NCI-H2227 (cell line): ENCODE results near the gene ACAP2.
A peak's percentile ranks its signal among the peaks of the same experiment; 100 is the strongest.
"Not testable (repeated sequence)": the region's sequence is repeated elsewhere in the genome, so short reads cannot be mapped to it uniquely, and the experiment has no call there.

Source experiments
- DNase-seq: peaks from one replicate; lab custom pipeline; 2025; ENCODE audit not compliant: unreplicated experiment; lab: John Stamatoyannopoulos, UW

Gene ACAP2

DNA sequence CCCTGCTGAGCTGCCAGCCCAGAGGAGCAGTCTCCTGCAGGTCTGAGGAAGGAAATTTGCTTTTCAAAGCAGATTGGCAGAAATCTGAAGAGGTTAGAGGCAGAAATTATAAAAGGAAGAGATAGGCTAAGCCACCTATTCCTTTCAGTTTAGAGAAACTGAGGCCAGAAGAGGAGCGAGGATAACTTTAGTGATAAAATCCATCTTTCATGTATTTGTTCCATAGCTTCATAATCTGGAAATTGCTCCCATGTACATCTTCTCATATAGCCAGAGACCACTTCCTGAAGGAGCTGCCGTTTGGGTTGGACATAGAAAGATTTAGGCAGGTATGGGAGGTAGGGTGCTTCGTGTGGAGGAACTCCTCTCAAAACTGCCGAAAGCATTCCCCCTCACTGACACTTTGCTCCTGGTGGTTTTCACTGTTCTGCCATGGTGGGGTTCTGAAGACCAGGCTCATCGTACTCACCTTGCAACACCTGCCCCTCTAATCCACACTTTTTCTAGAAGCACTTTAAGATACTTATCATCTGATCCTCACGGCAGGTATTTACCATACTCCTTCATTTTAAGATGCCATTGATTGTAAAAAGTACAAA is 670 bp upstream of the ACAP2 start:
- peak; percentile 52 for DNase-seq

DNA sequence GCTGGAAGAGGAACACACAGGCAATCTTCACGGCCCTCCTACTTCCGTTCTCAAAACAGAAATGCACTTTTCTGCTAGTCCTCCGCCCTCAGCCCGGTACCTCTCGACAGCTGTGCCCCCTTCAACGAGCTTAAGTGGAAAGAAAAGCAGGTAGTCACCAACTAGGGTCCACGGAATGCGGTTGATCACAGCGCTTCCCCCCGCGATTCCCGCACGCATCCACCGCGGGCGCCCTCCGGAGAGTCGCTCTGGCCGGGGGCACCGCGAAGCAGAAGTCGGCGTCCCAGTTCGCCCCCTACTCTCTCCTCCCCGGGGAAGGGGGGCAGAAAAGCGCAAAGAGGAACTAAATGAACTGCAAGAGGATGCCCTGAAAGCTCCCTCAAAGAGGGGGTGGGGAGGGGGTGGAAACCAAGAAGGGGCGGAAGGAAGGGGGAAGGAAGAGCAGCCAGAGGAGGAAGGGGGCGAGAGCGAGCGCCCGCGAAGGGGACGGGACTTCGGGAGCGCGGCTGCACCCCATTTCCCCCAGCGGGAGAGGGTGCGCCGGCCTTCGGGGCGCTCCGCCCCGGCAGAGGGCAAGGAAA is 738 bp downstream of the ACAP2 start:
- peak; percentile 51 for DNase-seq

DNA sequence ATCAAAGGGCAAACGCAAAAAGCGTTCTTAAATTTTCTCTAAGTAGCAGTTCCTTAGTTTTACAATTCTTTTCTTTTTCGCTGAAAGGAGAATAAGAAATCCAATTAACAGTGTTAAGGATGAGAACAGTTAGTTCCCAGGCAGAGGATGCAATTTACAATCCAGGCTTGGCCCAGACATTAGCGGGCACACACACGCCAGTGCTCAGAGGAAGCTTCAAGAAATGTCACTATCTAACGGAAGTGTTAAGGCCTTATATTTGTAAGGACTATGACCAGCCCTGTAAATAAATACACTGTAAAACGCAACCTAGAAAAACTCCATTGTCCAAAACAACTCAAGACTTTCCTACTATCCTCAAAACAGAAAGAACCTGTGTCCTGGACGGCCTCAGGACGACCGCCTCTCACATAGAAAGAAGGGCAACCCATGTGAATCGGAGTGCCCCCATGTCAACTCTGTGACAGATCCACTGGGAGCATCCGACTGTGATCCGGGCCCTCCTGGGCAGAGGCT is 1.3 kb downstream of the ACAP2 start:
- no peak for DNase-seq

DNA sequence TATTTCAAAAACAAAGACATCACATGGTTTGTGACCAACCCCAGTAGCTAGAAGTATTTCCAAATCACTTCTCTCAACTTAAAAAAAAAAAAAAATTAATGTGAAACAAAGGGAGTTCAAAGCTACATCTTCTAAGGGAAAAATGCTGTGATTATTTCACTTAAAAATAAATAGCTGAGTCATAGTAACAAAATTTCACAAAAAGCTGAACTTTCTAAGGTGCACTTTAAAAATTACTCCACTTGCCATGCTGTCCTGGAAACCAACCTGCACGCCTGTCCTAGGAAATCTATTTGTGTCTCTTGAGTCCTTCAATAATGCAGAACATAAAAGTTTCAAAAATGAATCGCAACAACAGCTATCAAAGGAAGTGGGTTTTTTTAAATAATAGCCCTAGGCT is 1.8 kb downstream of the ACAP2 start:
- DNase-seq: no peak

DNA sequence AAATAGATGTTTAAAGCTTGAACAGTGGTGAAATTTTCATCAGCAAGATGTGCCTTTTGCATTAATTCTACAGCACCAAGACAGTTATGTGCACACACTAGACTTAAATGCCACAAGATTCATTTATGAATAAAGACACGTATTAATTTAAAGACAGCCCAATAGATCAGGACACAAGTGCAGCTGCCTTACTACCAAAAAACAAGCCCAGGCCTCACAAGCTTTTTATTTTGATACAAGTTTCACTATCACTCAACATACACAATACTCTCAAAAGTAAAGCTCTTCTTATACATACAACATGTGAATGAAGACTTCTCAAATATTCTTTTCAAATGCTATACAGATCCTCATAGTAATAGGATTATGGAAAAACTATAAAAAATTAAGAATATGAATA is 2.4 kb downstream of the ACAP2 start:
- no peak for DNase-seq

DNA sequence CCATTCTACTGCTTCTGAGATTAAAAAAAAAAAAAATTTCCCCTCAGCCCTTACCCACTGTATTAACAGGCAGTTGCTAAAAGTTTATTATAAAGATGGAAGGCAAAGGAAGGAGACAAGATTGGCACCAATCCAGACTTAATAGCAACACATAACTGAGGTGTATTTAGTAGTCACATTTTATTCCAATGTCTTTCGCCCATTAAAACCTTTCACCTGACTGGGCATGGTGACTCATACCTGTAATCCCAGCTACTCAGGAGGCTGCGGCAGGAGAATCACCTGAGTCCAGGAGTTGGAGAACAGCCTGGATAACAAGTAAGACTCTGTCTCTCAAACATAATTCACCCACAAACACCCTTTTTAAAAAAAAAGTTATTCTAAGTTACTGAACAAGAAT is 4.4 kb downstream of the ACAP2 start:
- DNase-seq: no peak

DNA sequence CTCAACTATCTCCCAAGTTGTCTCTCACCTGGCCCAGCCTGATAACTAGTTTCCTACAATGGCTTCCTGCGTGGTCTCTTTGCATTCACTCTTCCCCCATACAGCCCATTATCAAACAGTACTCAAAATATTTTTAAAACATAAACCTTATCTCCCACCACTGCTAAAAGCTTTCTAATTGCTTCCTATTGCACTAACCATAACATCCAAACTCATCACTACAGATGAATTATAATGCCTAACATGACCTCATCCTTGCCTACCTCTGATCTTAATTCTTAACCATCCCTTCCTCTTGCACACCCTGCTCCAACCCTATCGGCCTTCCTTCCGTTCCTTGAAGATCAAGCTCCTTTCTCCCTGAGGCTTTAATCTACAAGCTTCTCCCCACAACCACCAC is 17.0 kb downstream of the ACAP2 start:
- DNase-seq: no peak

DNA sequence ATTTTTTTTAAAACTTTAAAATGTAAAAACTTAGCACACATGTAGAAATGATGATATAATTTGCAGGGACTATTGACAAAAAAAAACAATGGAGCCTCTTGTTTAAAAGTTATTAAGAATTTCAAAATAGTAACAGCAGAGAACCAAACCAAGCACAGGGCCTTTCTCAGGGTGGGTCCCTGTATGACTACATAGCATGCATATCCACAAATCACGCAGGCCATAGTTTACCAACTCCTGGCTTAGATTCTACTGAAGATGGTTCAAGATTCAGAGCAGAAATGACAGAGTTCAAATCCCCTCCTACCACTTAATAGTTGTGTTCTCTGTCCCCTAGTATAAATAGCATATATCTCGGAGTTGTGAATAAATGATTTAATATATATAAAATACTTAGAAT is 19.0 kb downstream of the ACAP2 start:
- DNase-seq: no peak

DNA sequence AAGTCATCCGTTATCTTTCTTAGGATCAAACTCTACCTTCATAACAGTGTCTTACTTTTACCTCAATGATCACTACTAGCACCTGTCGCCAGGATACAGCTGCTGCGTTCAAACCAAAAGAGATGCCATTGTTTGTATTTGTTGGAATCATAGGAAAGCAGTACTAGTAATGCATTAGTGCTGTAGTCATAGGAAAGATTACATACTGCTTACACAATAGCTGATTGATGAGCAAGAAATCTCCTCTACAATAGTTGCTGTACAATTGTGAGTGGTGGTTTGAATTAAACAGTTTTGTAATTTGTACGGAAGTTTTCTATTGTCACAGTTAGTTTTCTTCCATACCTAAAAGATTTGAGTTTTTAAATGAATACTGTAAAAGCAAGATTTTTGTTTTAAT is 21.4 kb downstream of the ACAP2 start:
- DNase-seq: no peak

DNA sequence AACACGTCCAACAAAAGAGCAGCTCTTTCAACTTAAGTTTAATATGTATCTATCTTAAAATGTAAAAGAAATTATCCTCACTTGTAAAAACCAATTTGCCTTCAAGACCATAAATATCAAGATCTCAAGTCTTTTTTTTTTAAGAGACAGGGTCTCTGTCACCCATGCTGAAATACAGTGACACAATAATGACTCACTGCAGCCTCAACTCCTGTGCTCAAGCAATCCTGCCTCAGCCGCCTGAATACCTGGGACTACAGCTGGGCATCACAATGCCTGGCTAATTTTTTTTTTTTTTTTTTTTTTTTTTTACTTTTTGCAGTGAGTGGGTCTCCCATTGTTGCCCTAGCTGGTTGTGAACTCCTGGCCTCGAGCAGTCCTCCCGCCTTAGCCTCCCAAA is 26.0 kb downstream of the ACAP2 start:
- DNase-seq: no peak

DNA sequence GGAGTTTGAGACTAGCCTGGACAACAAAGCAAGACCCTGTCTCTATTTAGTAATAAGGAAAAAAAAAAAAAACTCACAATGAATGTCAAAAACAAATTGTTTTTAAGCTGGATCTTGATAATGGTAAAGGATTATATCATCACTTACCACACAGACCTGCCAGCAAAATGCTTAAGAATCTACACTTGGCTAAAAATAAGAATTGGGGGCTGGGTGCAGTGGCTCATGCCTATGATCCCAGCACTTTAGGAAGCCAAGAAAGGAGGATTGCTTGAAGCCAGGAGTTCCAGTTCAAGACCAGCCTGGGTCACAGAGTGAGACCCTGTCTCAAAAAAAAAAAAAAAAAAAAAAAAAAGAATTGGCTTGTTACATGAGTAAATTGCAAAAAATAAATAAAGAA is 31.0 kb downstream of the ACAP2 start:
- no peak for DNase-seq

DNA sequence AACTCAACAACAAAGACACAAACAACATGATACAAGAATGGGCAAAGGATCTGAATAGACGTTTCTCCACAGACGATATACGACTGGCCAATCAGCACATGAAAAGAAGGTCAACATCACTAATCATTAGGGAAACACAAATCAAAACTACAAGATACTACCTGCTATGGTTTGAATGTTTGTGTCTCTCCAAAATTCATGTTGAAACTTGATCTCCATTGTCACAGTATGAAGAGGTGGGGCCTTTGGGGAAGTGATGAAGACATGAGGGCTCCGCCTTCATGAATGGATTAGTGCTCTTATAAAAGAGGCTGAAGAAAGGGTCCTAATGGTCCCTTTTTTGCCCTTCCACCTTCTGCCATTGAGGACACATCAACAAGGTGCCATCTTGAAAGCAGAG is 32.3 kb downstream of the ACAP2 start:
- no peak for DNase-seq

DNA sequence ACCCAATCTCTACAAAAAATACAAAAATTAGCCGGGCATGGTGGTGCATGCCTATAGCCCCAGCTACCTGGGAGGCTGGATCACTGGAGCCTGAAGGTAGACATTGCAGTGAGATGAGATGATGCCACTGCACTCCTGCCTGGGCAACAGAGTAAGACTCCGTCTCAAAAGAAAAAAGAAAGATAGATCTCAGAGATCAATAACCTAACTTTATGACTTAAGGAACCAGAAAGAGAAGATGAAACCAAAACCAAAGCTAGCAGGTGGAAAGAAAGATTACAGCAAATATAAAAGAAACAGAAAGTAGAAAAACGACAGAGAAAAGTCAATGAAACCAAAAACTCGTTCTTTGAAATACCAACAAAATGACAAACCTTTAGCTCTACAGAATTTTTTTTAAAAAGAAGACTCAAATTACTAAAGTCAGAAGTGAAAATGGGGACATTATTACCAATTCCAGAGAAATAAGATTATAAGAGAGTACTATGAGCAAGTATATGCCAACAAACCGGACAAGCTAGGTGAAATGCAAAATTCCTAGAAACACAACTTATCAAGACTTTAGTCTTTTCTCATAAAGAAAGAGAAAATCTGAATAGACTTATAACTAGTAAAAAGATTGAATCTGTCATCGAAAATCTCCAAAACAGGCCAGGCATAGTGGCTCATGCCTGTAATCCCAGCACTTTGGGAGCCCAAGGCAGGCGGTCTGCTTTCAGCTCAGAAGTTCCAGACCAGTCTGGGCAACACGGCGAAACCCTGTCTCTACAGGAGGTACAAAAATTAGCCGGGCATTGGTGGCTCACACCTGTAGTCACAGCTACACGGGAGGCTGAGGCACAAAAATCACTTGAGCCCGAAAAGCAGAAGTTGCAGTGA is 35.0 kb downstream of the ACAP2 start:
- no peak for DNase-seq

DNA sequence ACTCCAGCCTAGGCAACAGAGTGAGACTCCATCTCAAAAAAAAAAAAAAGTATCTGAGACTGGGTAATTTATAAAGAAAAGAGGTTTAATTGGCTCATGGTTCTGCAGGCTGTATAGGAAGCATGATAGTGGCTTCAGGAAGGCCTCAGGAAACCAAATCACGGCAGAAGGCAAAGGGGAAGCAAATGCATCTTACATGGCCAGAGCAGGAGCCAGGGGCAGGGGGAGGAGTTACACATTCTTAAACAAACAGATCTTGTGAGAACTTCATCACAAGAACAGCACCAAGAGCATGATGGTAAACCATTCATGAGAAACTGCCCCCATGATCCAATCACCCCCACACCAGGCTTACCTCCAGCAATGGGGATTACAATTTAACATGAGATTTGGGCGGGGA is 37.2 kb downstream of the ACAP2 start:
- no peak for DNase-seq

DNA sequence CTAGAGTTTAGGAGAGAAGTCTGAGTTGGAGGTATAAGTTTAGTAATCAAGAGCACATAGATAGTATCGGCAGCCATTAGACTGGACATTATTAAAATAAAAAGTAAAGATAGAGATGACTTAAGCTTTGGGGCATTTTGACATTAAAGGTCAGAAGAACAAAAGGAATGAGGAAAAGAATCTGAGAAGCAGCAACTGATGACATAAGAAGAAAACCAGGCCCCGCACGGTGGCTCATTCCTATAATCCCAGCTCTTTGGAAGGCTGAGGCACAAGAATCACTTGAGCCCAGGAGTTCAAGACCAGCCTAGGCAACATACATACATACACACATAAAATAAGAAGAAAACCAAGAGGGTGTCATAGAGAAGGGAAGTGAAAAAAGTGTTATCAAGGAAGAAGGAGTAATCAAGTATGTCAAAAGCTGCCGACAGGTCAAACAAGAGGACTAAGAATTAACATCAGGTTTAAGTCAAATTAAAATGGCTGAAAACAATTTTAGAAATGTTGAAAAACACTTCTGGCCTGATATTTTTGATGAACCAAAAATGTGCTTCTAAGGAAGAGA is 38.9 kb downstream of the ACAP2 start:
- DNase-seq: no peak

DNA sequence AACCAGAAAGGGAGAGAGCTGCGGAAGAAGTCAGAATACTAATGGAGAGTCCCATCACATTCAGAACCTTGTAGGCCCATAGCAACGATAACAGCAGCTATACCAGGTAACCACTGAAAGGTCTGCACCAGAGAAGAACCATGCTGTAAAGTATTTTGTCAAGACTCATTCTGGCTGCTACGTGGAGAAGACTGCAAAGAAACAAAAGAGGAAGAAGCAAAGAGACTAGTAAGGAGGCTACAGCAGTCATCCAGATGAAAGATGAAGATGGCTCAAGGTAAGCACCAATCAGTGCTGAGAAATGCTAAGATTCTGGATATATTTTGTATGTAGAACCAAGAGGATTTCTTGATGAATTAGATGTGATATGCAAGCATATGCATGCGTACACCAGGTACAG is 39.6 kb downstream of the ACAP2 start:
- DNase-seq: no peak

DNA sequence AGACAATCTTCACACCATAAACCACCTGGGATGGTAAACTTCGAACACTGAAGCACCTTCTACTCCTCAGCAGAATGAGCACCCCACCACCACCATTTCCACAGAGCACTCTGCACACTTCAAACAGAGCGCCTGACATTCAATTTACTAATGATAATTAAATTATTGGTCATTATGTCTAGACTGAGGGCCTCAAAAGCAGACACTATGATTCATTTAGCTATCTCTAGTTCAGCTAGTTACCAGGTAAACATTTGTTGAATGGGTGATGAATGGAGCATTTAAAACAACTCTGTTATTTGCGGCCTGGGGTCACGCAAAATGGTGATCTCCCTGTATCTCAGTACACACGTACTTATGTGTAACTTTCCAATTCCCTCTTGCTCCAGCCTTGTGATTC is 40.9 kb downstream of the ACAP2 start:
- peak; percentile 9 for DNase-seq

DNA sequence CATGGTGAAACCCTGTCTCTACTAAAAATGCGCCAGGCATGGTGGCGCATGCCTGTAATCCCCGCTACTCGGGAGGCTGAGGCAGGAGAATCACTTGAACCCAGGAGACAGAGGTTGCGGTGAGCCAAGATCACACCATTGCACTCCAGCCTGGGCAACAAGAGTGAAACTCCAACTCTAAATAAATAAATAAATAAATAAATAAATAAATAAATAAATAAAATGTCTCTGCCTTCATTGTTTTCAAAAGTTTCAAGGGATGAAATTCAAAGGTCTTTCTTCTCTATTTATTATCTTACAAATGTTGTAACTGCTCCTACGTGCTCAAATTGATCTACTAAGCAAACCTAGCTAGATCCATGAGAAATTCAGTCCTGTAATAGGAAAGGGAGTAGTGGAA is 44.4 kb downstream of the ACAP2 start:
- not testable (repeated sequence) for DNase-seq

DNA sequence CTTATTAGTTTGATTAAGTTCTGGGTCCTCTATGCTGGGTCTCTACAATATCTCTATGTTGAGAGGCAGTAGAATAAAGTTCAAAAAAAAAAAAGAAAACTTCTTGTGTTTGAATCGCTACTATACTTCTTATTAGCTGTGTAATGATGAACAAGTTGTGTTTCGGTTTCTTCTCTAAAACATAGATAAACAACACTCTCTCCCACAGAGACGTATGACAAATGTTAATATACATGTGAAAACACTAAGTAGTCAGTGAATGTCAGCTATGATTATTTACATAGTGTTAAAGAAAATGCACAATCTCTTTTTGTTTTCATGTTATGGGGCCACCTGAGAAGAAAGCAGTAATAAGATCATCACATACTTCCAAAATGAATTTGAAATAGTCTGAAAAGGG is 45.3 kb downstream of the ACAP2 start:
- DNase-seq: no peak

DNA sequence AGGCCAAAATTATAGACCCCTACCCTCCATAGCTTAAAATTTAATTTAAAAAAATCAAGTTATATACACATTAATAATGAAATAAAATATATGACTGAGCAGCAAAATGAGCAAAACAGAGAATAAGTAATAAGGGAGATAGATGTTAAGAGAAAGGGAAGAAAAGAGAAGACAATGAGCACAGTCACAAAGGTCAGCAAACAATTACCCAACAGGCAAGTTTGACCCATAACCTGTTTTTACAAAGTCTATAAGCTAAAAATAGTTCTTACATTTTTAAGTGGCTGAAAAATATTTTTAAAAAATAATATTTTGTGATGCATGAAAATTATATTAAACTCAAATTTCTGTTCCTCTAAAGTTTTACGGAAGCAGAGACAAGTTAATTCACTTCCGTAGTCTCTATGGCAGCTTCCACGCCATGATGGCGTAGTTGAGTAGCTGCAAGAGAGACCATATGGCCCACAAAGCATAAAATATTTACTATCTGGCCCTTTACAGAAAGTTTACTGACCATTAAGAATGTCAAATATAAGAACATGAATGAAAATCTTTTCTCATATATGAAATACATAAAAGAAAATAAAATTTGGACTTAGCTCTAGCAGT is 47.5 kb downstream of the ACAP2 start:
- no peak for DNase-seq

DNA sequence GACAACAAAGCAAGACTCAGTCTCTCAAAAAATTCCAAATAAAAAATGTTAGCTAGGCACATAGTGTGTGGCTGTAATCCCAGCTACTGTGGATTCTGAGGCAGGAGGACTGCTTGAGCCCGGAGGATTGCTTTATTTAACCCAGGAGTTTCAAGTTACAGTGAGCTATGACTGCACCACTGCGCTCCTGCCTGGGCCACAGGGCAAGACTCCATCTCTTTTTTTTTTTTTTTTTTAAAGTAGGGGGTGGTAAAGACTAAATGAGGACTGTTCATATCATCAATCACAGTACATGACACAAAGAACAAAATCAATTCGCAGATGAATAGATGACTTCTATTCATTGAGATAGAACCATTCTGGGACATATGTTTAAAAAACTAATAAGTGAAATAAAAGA is 48.1 kb downstream of the ACAP2 start:
- DNase-seq: no peak
